Endothelial cell of umbilical vein (primary cell): ENCODE data around the gene RBP5. TPM values are rescaled to one million over a fixed set of nuclear protein-coding genes. Genes with fewer than 3 reads are reported as not detected.

Experiments
- BruUV-seq: library from RNA; stranded (reverse); fragments of 400-500 nt; replicated peaks from 2 replicates; lab custom pipeline; 2021; lab: Mats Ljungman, UMichigan
- CTCF ChIA-PET: fragments of 300-600, 350-600 bp; sonication (Branson Sonifier 250); formaldehyde crosslinking; loops from one replicate; lab custom pipeline; 2021; ENCODE audit warnings: antibody characterized with exemption, inconsistent platforms; lab: Charles Lee
- POLR2A ChIA-PET: fragments of 300-600, 350-600 bp; sonication (Branson Sonifier 250); formaldehyde crosslinking; loops from one replicate; lab custom pipeline; 2021; ENCODE audit warnings: antibody characterized with exemption, inconsistent platforms; lab: Charles Lee
- DNase-seq: peaks from one replicate; pipeline ENCODE4 v3.0.0-alpha.2; 2011; ENCODE audit warnings: low read depth, low spot score
- FAIRE-seq: peaks from 2 replicates; lab custom pipeline; 2011; peaks lifted over from hg19 to GRCh38; lab: Jason Lieb, UNC
- H2AFZ ChIP-seq: 2 replicates; pipeline ENCODE4 v1.6.0; 2012; ENCODE audit warnings: low read depth, low read length, control low read depth, inconsistent platforms
- H3K27ac ChIP-seq: 2 replicates; pipeline ENCODE4 v1.5.1; 2011; ENCODE audit warnings: low read depth, mild to moderate bottlenecking, control low read depth, low read length, moderate library complexity; ENCODE audit not compliant: insufficient read depth
- H3K27me3 ChIP-seq, 2 experiments: 2 replicates each; pipeline versions ENCODE4 v1.6.0 to v1.6.1; 2011; ENCODE audit warnings: low read length in 2 of 2, mixed read lengths in 1 of 2; ENCODE audit not compliant: control insufficient read depth in 2 of 2, insufficient read depth in 2 of 2
- H3K36me3 ChIP-seq, 2 experiments: 2 replicates in 1 of 2; 3 replicates in 1 of 2; pipeline ENCODE4 v1.5.1; 2011; ENCODE audit warnings: low read length in 2 of 2, mild to moderate bottlenecking in 1 of 2, moderate library complexity in 1 of 2; ENCODE audit not compliant: control insufficient read depth in 2 of 2, insufficient read depth in 2 of 2; ENCODE audit errors: extremely low read depth in 1 of 2
- H3K4me1 ChIP-seq: 3 replicates; pipeline ENCODE4 v1.5.1; 2011; ENCODE audit warnings: mild to moderate bottlenecking, low read length; ENCODE audit not compliant: control insufficient read depth, insufficient read depth; ENCODE audit errors: extremely low read depth
- H3K4me2 ChIP-seq: 2 replicates; pipeline ENCODE4 v1.6.1; 2011; ENCODE audit warnings: low read length, control low read depth, mixed read lengths; ENCODE audit not compliant: insufficient read depth
- H3K4me3 ChIP-seq, 3 experiments: fragments of 200-600 bp in 1 of 3; sonication (generic), shearing (Covaris generic) in 1 of 3; replicated peaks in 1 of 3; 2 replicates each; pipeline ENCODE4 v1.5.1; 2011 to 2016; ENCODE audit warnings: control low read depth in 3 of 3, low read length in 3 of 3, mild to moderate bottlenecking in 2 of 3, inconsistent platforms in 1 of 3, low read depth in 1 of 3, moderate library complexity in 1 of 3; ENCODE audit not compliant: insufficient read depth in 1 of 3
- H3K79me2 ChIP-seq: 2 replicates; pipeline ENCODE4 v1.6.0; 2012; ENCODE audit warnings: low read length, inconsistent platforms; ENCODE audit not compliant: control insufficient read depth, insufficient read depth
- H3K9ac ChIP-seq: replicated peaks from 2 replicates; pipeline ENCODE3; 2011; ENCODE audit warnings: low read length, control low read depth; ENCODE audit not compliant: insufficient read depth; ENCODE audit errors: extremely low read depth
- H3K9me1 ChIP-seq: replicated peaks from 3 replicates; pipeline ENCODE4 v1.6.0; 2011; ENCODE audit warnings: mild to moderate bottlenecking, low read length; ENCODE audit not compliant: control insufficient read depth, insufficient read depth; ENCODE audit errors: extremely low read depth
- H3K9me3 ChIP-seq: replicated peaks from 2 replicates; pipeline ENCODE4 v1.5.1; 2012; ENCODE audit warnings: low read length, inconsistent platforms; ENCODE audit not compliant: control insufficient read depth, insufficient read depth
- H4K20me1 ChIP-seq: replicated peaks from 2 replicates; pipeline ENCODE3; 2011; ENCODE audit warnings: mild to moderate bottlenecking, low read length; ENCODE audit not compliant: control insufficient read depth, insufficient read depth; ENCODE audit errors: extremely low read depth
- CTCF ChIP-seq, 2 donors: IDR thresholded peaks; 1 replicate in 1 of 2; 2 replicates in 1 of 2; pipeline ENCODE4 v1.5.1; 2011; ENCODE audit warnings: low read length in 2 of 2, mild to moderate bottlenecking in 2 of 2, moderate library complexity in 2 of 2, control low read depth in 1 of 2, inconsistent platforms in 1 of 2, low read depth in 1 of 2; ENCODE audit not compliant: insufficient read depth in 1 of 2; ENCODE audit errors: extremely low read depth in 1 of 2
- EZH2 ChIP-seq: IDR thresholded peaks from 2 replicates; pipeline ENCODE4 v1.6.1; 2012; ENCODE audit warnings: borderline replicate concordance, low read depth, mild to moderate bottlenecking, moderate library complexity, low read length, inconsistent platforms; ENCODE audit not compliant: severe bottlenecking
- FOS ChIP-seq: IDR thresholded peaks from 2 replicates; pipeline ENCODE4 v1.6.1; 2011; ENCODE audit warnings: mild to moderate bottlenecking, low read length, moderate library complexity, borderline replicate concordance; ENCODE audit not compliant: insufficient read depth
- GATA2 ChIP-seq: IDR thresholded peaks from 2 replicates; pipeline ENCODE4 v1.7.0; 2011; ENCODE audit warnings: low read depth, mild to moderate bottlenecking, moderate library complexity, mixed read lengths, low read length; ENCODE audit not compliant: insufficient read length, insufficient read depth
- JUN ChIP-seq: IDR thresholded peaks from 2 replicates; pipeline ENCODE4 v1.6.1; 2011; ENCODE audit warnings: borderline replicate concordance, low read depth; ENCODE audit not compliant: insufficient read length, insufficient read depth
- MAX ChIP-seq: IDR thresholded peaks from 2 replicates; pipeline ENCODE4 v1.6.1; 2011; ENCODE audit not compliant: insufficient read depth, insufficient read length
- MYC ChIP-seq: IDR thresholded peaks from one replicate; pipeline ENCODE4 v1.6.1; 2011; ENCODE audit warnings: mild to moderate bottlenecking, low read depth, low read length
- POLR2A ChIP-seq: IDR thresholded peaks from 2 replicates; pipeline ENCODE4 v1.6.1; 2012; ENCODE audit warnings: low read depth, mild to moderate bottlenecking, control low read depth, low read length
- POLR2AphosphoS5 ChIP-seq: IDR thresholded peaks from 2 replicates; pipeline ENCODE4 v1.6.1; 2012; ENCODE audit warnings: low read depth, mild to moderate bottlenecking, control low read depth, low read length, moderate library complexity; ENCODE audit not compliant: insufficient read depth
- dilution Hi-C: fragments of 300-500 bp; cut with MboI; formaldehyde crosslinking; loops from one replicate; pipeline ENCODE4 v1.15.0; 2019; ENCODE audit warnings: low sequenced_read_pairs; ENCODE audit not compliant: extremely low pct_ligation_motif_present
- intact Hi-C: fragments of 100-400 bp; cut with micrococcal nuclease; formaldehyde crosslinking; loops from one replicate; pipeline ENCODE4 v1.10.0; 2022
- polyA plus RNA-seq, 4 experiments: library from polyadenylated mRNA; depleted of rRNA in 3 of 4; stranded (reverse) in 3 of 4; unstranded in 1 of 4; fragments of >200 nt; gene quantifications; 2 replicates each; pipeline versions ENCODE4 v1.2.1 to v1.2.3, GENCODE V29; 2011 to 2012; ENCODE audit warnings: missing spikeins in 1 of 4
- total RNA-seq: library from RNA; stranded (reverse); gene quantifications from 2 replicates; pipeline ENCODE4 v1.2.3, GENCODE V29; 2021

RBP5 gene
- total and polyA plus RNA-seq, 2 donors (not counting 3 experiments of a cell fraction or from before 2014, with no cell fraction given), result 0.12 TPM; not detected in 1

- Histone ChIP-seq H3K4me2 (no peak overlapping the region), H3K4me1 (no peaks in the 10 kb centered on the region), H2AFZ (no peak overlapping the region), H3K27ac (no peak overlapping the region), H4K20me1 (no peaks in the 10 kb centered on the region), H3K79me2 (no peaks in the 10 kb centered on the region), H3K9me3 (no peaks in the 10 kb centered on the region), H3K36me3 (no peaks in the 10 kb centered on the region), H3K27me3 (peaks cover 0 to 12% of the 10 kb centered on the region in 2 experiments), H3K4me3 (no peak overlapping the region), H3K9me1 (no peaks in the 10 kb centered on the region), H3K9ac (no peak overlapping the region)
- no peak for FAIRE-seq
- dilution Hi-C loops (no loop called here), intact Hi-C loops (no loop called here)
- DNase-seq, result no peak
- no peak for TF ChIP-seq FOS
- TF ChIP-seq EZH2, result no peak
- no peak for TF ChIP-seq GATA2
- no peak for TF ChIP-seq MAX
- no peak for TF ChIP-seq JUN
- no peak for TF ChIP-seq POLR2AphosphoS5
- TF ChIP-seq MYC, result no peak
- TF ChIP-seq POLR2A, result no peak
- no peak for TF ChIP-seq CTCF (IDR thresholded peaks at IDR 0.05; ENCODE audit: extremely low read depth in 1 of 2, insufficient read depth in 1 of 2, low read depth in 1 of 2, low read length in 2 of 2)
- no TSS peak for BruUV-seq
- ChIA-PET POLR2A (no interaction called here), CTCF (interaction anchor here (1.1 to 1.3 kb wide), 2 partner anchors 11 to 19 kb away, joined by 3 to 4 read pairs; partner anchors contain the start of gene C1S)
Observed at GRCh38 chr12:7079826-7080125, 48.9 kb downstream of the RBP5 start.
